ENCODE data around the gene INPP5D.

INPP5D gene

GRCh38 chr2:233115741-233116140, 55.6 kb downstream of the INPP5D start:
- no peaks in the 10 kb centered on the region for H3F3A ChIP-seq (ENCODE audit: insufficient read depth, low read length)
- H2AFZ ChIP-seq (ENCODE audit: low read length) = no peak overlapping the region
- H3K9me2 ChIP-seq (ENCODE audit: low read depth, low read length) = no peaks in the 10 kb centered on the region
- TF ChIP-seq EZH2 (IDR thresholded peaks at IDR 0.05; ENCODE audit: borderline replicate concordance, low read length) (no peak), CTCF (IDR thresholded peaks at IDR 0.05; ENCODE audit: low read length) (no peak)
- no peak overlapping the region for H3K27ac ChIP-seq (ENCODE audit: low read depth, low read length, poor library complexity, severe bottlenecking)
- no peaks in the 10 kb centered on the region for H3K27me3 ChIP-seq (ENCODE audit: insufficient read depth, low read length)
- no peak overlapping the region for H3K4me2 ChIP-seq (ENCODE audit: low read length)
- no peak overlapping the region for H3K4me3 ChIP-seq (ENCODE audit: low read depth, low read length, poor library complexity, severe bottlenecking)
- H3K4me1 ChIP-seq (ENCODE audit: insufficient read depth, low read length, severe bottlenecking) = peaks cover 10% of the 10 kb centered on the region
- no peaks in the 10 kb centered on the region; the same call in 1 of the 2 replicates for H3K36me3 ChIP-seq (ENCODE audit: insufficient read depth, low read length)
- H3K9ac ChIP-seq (ENCODE audit: low read length) = no peak overlapping the region
- no peaks in the 10 kb centered on the region for H4K20me1 ChIP-seq (ENCODE audit: insufficient read depth, low read length)
- no peaks in the 10 kb centered on the region for H3K9me3 ChIP-seq (ENCODE audit: low read length)
- H3K79me2 ChIP-seq (ENCODE audit: insufficient read depth, low read length) = no peaks in the 10 kb centered on the region

- H3K79me2 ChIP-seq (ENCODE audit: insufficient read depth, low read length) = no peaks in the 10 kb centered on the region
- H3K4me1 ChIP-seq (ENCODE audit: insufficient read depth, low read length, severe bottlenecking) = peaks cover 10% of the 10 kb centered on the region
- H3K9me3 ChIP-seq (ENCODE audit: low read length) = no peaks in the 10 kb centered on the region
- H3K9ac ChIP-seq (ENCODE audit: low read length) = no peak overlapping the region
- no peaks in the 10 kb centered on the region for H3F3A ChIP-seq (ENCODE audit: insufficient read depth, low read length)
- H3K9me2 ChIP-seq (ENCODE audit: low read depth, low read length) = no peaks in the 10 kb centered on the region
- H3K36me3 ChIP-seq (ENCODE audit: insufficient read depth, low read length) = peaks cover 2% of the 10 kb centered on the region; the same call in 1 of the 2 replicates
- no peak overlapping the region for H3K4me3 ChIP-seq (ENCODE audit: low read depth, low read length, poor library complexity, severe bottlenecking)
- no peak overlapping the region for H3K4me2 ChIP-seq (ENCODE audit: low read length)
- H2AFZ ChIP-seq (ENCODE audit: low read length) = no peak overlapping the region
- no peak overlapping the region for H3K27ac ChIP-seq (ENCODE audit: low read depth, low read length, poor library complexity, severe bottlenecking)
- TF ChIP-seq CTCF (IDR thresholded peaks at IDR 0.05; ENCODE audit: low read length) = no peak
- TF ChIP-seq EZH2 (IDR thresholded peaks at IDR 0.05; ENCODE audit: borderline replicate concordance, low read length) = no peak
- no peaks in the 10 kb centered on the region for H3K27me3 ChIP-seq (ENCODE audit: insufficient read depth, low read length)
- no peaks in the 10 kb centered on the region for H4K20me1 ChIP-seq (ENCODE audit: insufficient read depth, low read length)
Observed at GRCh38 chr2:233116946-233117345, 56.8 kb downstream of the INPP5D start.

GRCh38 chr2:233117351-233117750, 57.2 kb downstream of the INPP5D start:
- H3F3A ChIP-seq (ENCODE audit: insufficient read depth, low read length) = no peaks in the 10 kb centered on the region
- no peak overlapping the region for H3K9ac ChIP-seq (ENCODE audit: low read length)
- TF ChIP-seq CTCF (IDR thresholded peaks at IDR 0.05; ENCODE audit: low read length) (no peak), EZH2 (IDR thresholded peaks at IDR 0.05; ENCODE audit: borderline replicate concordance, low read length) (no peak)
- H2AFZ ChIP-seq (ENCODE audit: low read length) = no peak overlapping the region
- H3K4me2 ChIP-seq (ENCODE audit: low read length) = no peak overlapping the region
- H3K4me1 ChIP-seq (ENCODE audit: insufficient read depth, low read length, severe bottlenecking) = peaks cover 10% of the 10 kb centered on the region
- no peaks in the 10 kb centered on the region for H3K27me3 ChIP-seq (ENCODE audit: insufficient read depth, low read length)
- no peaks in the 10 kb centered on the region for H4K20me1 ChIP-seq (ENCODE audit: insufficient read depth, low read length)
- no peaks in the 10 kb centered on the region for H3K9me3 ChIP-seq (ENCODE audit: low read length)
- no peak overlapping the region for H3K4me3 ChIP-seq (ENCODE audit: low read depth, low read length, poor library complexity, severe bottlenecking)
- no peak overlapping the region for H3K27ac ChIP-seq (ENCODE audit: low read depth, low read length, poor library complexity, severe bottlenecking)
- no peaks in the 10 kb centered on the region for H3K79me2 ChIP-seq (ENCODE audit: insufficient read depth, low read length)
- peaks cover 6% of the 10 kb centered on the region; the same call in 1 of the 2 replicates for H3K36me3 ChIP-seq (ENCODE audit: insufficient read depth, low read length)
- H3K9me2 ChIP-seq (ENCODE audit: low read depth, low read length) = no peaks in the 10 kb centered on the region

Measured in OCI-LY1 (cell line).